Parathyroid adenoma (tissue), 2 donors: Measurements from ENCODE around the gene GALNT10.
A peak's percentile ranks its signal among the peaks of the same experiment; 100 is the strongest.

Source experiments
- H2AFZ ChIP-seq: fragments of 300-600 bp; sonication (generic); one replicate; pipeline ENCODE4 v1.7.0; 2017; ENCODE audit warnings: antibody characterized with exemption, mild to moderate bottlenecking
- H3K27ac ChIP-seq: fragments of 300-600 bp; sonication (generic); one replicate; pipeline ENCODE4 v1.7.0; 2017
- H3K27me3 ChIP-seq: fragments of 300-600 bp; sonication (generic); one replicate; pipeline ENCODE4 v1.7.0; 2017; ENCODE audit warnings: low read length; ENCODE audit not compliant: control insufficient read depth, insufficient read depth
- H3K36me3 ChIP-seq: fragments of 300-600 bp; sonication (generic); one replicate; pipeline ENCODE4 v1.7.0; 2017; ENCODE audit warnings: low read length; ENCODE audit not compliant: control insufficient read depth, insufficient read depth
- H3K4me1 ChIP-seq: fragments of 300-600 bp; sonication (generic); one replicate; pipeline ENCODE4 v1.7.0; 2017; ENCODE audit warnings: control low read depth
- H3K4me2 ChIP-seq: fragments of 300-600 bp; sonication (generic); one replicate; pipeline ENCODE4 v1.7.0; 2017; ENCODE audit warnings: low read length
- H3K4me3 ChIP-seq: fragments of 300-600 bp; sonication (generic); one replicate; pipeline ENCODE4 v1.7.0; 2017; ENCODE audit warnings: low read depth, low read length
- H3K79me2 ChIP-seq: fragments of 300-600 bp; sonication (generic); one replicate; pipeline ENCODE4 v1.7.0; 2017; ENCODE audit warnings: control low read depth
- H3K9ac ChIP-seq: fragments of 300-600 bp; sonication (generic); one replicate; pipeline ENCODE4 v1.7.0; 2017; ENCODE audit warnings: mild to moderate bottlenecking
- H3K9me3 ChIP-seq: fragments of 300-600 bp; sonication (generic); one replicate; pipeline ENCODE4 v1.7.0; 2017; ENCODE audit warnings: low read length; ENCODE audit not compliant: control insufficient read depth
- TF ChIP-seq, protein P1 (sequence below): fragments of 300-600 bp; sonication (generic); IDR thresholded peaks from one replicate; pipeline ENCODE4 v1.7.0; 2017; ENCODE audit warnings: antibody characterized with exemption, mild to moderate bottlenecking
- donor health status: primary hyperparathyroidism.

GALNT10 gene

GRCh38 chr5:154460172-154460571 is 269.6 kb downstream of the GALNT10 start:
- TF ChIP-seq, protein P1, sequence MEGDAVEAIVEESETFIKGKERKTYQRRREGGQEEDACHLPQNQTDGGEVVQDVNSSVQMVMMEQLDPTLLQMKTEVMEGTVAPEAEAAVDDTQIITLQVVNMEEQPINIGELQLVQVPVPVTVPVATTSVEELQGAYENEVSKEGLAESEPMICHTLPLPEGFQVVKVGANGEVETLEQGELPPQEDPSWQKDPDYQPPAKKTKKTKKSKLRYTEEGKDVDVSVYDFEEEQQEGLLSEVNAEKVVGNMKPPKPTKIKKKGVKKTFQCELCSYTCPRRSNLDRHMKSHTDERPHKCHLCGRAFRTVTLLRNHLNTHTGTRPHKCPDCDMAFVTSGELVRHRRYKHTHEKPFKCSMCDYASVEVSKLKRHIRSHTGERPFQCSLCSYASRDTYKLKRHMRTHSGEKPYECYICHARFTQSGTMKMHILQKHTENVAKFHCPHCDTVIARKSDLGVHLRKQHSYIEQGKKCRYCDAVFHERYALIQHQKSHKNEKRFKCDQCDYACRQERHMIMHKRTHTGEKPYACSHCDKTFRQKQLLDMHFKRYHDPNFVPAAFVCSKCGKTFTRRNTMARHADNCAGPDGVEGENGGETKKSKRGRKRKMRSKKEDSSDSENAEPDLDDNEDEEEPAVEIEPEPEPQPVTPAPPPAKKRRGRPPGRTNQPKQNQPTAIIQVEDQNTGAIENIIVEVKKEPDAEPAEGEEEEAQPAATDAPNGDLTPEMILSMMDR = no peak
- Histone ChIP-seq H3K36me3 (no peaks in the 10 kb centered on the region), H3K27me3 (no peaks in the 10 kb centered on the region), H3K27ac (peak overlapping the region; percentile 12), H2AFZ (no peak overlapping the region), H3K4me3 (no peak overlapping the region), H3K79me2 (no peaks in the 10 kb centered on the region), H3K9ac (no peak overlapping the region), H3K4me2 (peak overlapping the region; percentile 27), H3K4me1 (peaks cover 5% of the 10 kb centered on the region), H3K9me3 (no peaks in the 10 kb centered on the region)

DNA sequence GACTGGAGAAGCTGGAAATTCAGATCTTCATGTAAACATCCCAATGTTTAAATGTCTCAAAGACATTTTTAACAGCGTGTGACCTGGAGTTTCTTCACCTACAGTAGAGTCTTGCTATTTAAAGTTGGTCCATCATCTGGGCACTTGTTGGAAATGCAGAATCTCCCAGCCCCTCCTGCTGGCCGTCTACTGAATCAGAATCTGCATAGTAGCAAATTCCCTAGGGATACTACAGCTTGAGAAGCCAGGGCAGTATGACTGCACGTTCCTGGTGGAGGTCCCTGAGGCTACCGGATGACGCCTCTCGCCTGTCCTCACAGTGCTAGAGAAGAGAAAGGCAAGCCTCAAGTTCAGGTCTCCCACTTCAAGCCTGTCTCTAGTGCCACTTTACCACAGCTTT is 271.0 kb downstream of the GALNT10 start:
- H3K79me2 ChIP-seq = no peaks in the 10 kb centered on the region
- H3K4me2 ChIP-seq = no peak overlapping the region
- H3K4me1 ChIP-seq = peaks cover 5% of the 10 kb centered on the region
- no peak overlapping the region for H3K4me3 ChIP-seq
- no peak overlapping the region for H3K9ac ChIP-seq
- no peak overlapping the region for H2AFZ ChIP-seq
- no peaks in the 10 kb centered on the region for H3K9me3 ChIP-seq
- H3K36me3 ChIP-seq = no peaks in the 10 kb centered on the region
- TF ChIP-seq, protein P1 = peak; percentile 18
- H3K27ac ChIP-seq = no peak overlapping the region
- H3K27me3 ChIP-seq = no peaks in the 10 kb centered on the region

- no peak overlapping the region for H3K27ac ChIP-seq
- H3K27me3 ChIP-seq = no peaks in the 10 kb centered on the region
- H3K4me2 ChIP-seq = no peak overlapping the region
- no peak overlapping the region for H2AFZ ChIP-seq
- peaks cover under 1% of the 10 kb centered on the region for H3K4me1 ChIP-seq
- TF ChIP-seq, protein P1 = no peak
- no peak overlapping the region for H3K9ac ChIP-seq
- no peaks in the 10 kb centered on the region for H3K36me3 ChIP-seq
- H3K4me3 ChIP-seq = no peak overlapping the region
- no peaks in the 10 kb centered on the region for H3K9me3 ChIP-seq
- H3K79me2 ChIP-seq = no peaks in the 10 kb centered on the region
Measured at GRCh38 chr5:154464438-154464837, 273.9 kb downstream of the GALNT10 start.

- Histone ChIP-seq H3K79me2 (no peaks in the 10 kb centered on the region), H3K36me3 (no peaks in the 10 kb centered on the region), H3K4me2 (no peak overlapping the region), H3K9ac (no peak overlapping the region), H3K27ac (no peak overlapping the region), H3K27me3 (no peaks in the 10 kb centered on the region), H2AFZ (no peak overlapping the region), H3K4me1 (no peaks in the 10 kb centered on the region), H3K4me3 (no peak overlapping the region), H3K9me3 (no peaks in the 10 kb centered on the region)
- TF ChIP-seq, protein P1 = no peak
Measured at GRCh38 chr5:154465169-154465568, 274.6 kb downstream of the GALNT10 start.

DNA sequence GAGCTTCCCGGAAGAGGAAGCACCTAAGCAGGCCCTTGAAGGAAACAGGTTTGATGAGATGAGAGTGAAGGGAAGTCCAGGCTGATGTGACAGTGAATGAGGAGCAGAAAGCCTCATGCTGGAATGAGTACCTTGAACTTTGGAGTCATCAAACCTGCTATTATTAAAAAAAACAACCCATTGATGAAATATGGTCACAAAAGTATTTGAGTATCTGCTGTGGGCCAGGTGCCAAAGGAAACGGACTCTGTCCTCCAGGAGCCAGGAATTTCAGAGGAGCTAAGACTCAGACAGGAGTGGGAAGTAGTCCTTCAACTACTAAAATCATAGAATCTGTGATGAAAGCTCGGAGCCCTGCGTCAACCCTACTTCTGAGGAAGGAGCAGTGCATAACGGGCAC is 275.6 kb downstream of the GALNT10 start:
- no peak overlapping the region for H3K4me2 ChIP-seq
- H3K9me3 ChIP-seq = no peaks in the 10 kb centered on the region
- H3K9ac ChIP-seq = no peak overlapping the region
- TF ChIP-seq, protein P1 = no peak
- H3K4me3 ChIP-seq = no peak overlapping the region
- H3K4me1 ChIP-seq = no peaks in the 10 kb centered on the region
- no peaks in the 10 kb centered on the region for H3K36me3 ChIP-seq
- H3K27me3 ChIP-seq = peaks cover 2% of the 10 kb centered on the region
- H3K27ac ChIP-seq = no peak overlapping the region
- H3K79me2 ChIP-seq = no peaks in the 10 kb centered on the region
- no peak overlapping the region for H2AFZ ChIP-seq
